Measurements from ENCODE around the gene VTCN1.

The VTCN1 gene

GRCh38 chr1:117237726-117238381 lies 27.1 kb upstream of the VTCN1 start:
- DNase-seq (ENCODE audit: insufficient read length, low spot score) = no peak
- TF ChIP-seq POLR2A (IDR thresholded peaks at IDR 0.05; ENCODE audit: low read depth, low read length) (no peak), TAF1 (IDR thresholded peaks at IDR 0.05; ENCODE audit: low read depth, low read length) (no peak), PAX5 (IDR thresholded peaks at IDR 0.05; ENCODE audit: insufficient read depth, low read length, severe bottlenecking) (no peak), POU2F2 (IDR thresholded peaks at IDR 0.05; ENCODE audit: low read depth, low read length) (no peak), POLR2AphosphoS5 (IDR thresholded peaks at IDR 0.05; ENCODE audit: low read depth, low read length) (no peak), SPI1 (IDR thresholded peaks at IDR 0.05; ENCODE audit: low read depth, low read length) (no peak)
- no peak for FAIRE-seq

- no peak for FAIRE-seq
- TF ChIP-seq POLR2AphosphoS5 (IDR thresholded peaks at IDR 0.05; ENCODE audit: low read depth, low read length) (no peak), PAX5 (IDR thresholded peaks at IDR 0.05; ENCODE audit: insufficient read depth, low read length, severe bottlenecking) (no peak), POLR2A (IDR thresholded peaks at IDR 0.05; ENCODE audit: low read depth, low read length) (no peak), POU2F2 (IDR thresholded peaks at IDR 0.05; ENCODE audit: low read depth, low read length) (no peak), SPI1 (IDR thresholded peaks at IDR 0.05; ENCODE audit: low read depth, low read length) (no peak), TAF1 (IDR thresholded peaks at IDR 0.05; ENCODE audit: low read depth, low read length) (no peak)
- DNase-seq (ENCODE audit: insufficient read length, low spot score) = no peak
Measured at GRCh38 chr1:117235863-117236465, 25.2 kb upstream of the VTCN1 start.

GRCh38 chr1:117232531-117232930 lies 21.8 kb upstream of the VTCN1 start:
- TF ChIP-seq POU2F2 (IDR thresholded peaks at IDR 0.05; ENCODE audit: low read depth, low read length) = no peak
- no peak for TF ChIP-seq PAX5 (IDR thresholded peaks at IDR 0.05; ENCODE audit: insufficient read depth, low read length, severe bottlenecking)
- TF ChIP-seq SPI1 (IDR thresholded peaks at IDR 0.05; ENCODE audit: low read depth, low read length) = no peak
- no peak for TF ChIP-seq POLR2AphosphoS5 (IDR thresholded peaks at IDR 0.05; ENCODE audit: low read depth, low read length)
- no peak for TF ChIP-seq POLR2A (IDR thresholded peaks at IDR 0.05; ENCODE audit: low read depth, low read length)
- no peak for TF ChIP-seq TAF1 (IDR thresholded peaks at IDR 0.05; ENCODE audit: low read depth, low read length)
- FAIRE-seq (no peak), DNase-seq (ENCODE audit: insufficient read length, low spot score) (no peak)

GRCh38 chr1:117231748-117232373 lies 21.1 kb upstream of the VTCN1 start:
- TF ChIP-seq POLR2AphosphoS5 (IDR thresholded peaks at IDR 0.05; ENCODE audit: low read depth, low read length) (no peak), POLR2A (IDR thresholded peaks at IDR 0.05; ENCODE audit: low read depth, low read length) (no peak), PAX5 (IDR thresholded peaks at IDR 0.05; ENCODE audit: insufficient read depth, low read length, severe bottlenecking) (no peak), TAF1 (IDR thresholded peaks at IDR 0.05; ENCODE audit: low read depth, low read length) (no peak), POU2F2 (IDR thresholded peaks at IDR 0.05; ENCODE audit: low read depth, low read length) (no peak), SPI1 (IDR thresholded peaks at IDR 0.05; ENCODE audit: low read depth, low read length) (no peak)
- no peak for FAIRE-seq
- DNase-seq (ENCODE audit: insufficient read length, low spot score) = no peak

DNA sequence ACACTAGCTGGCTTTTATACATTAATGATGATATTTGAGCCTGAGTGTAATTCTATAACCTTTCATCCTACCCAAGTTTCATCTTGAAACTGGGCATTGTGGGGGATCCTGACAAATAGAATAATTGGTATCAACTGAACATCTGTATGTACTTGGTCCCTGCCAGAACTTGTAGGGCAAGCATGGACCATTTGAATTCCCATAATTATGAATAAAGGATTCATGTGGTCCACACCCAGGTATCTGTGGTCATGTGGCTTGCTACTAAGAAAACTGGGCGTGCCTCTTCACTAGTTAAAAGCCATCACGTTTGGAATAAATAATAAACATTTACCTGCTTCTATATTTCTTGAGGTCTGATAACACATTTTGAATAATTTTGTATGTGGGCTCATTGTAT lies 20.6 kb upstream of the VTCN1 start:
- TF ChIP-seq POLR2A (IDR thresholded peaks at IDR 0.05; ENCODE audit: low read depth, low read length) (no peak), POLR2AphosphoS5 (IDR thresholded peaks at IDR 0.05; ENCODE audit: low read depth, low read length) (no peak), SPI1 (IDR thresholded peaks at IDR 0.05; ENCODE audit: low read depth, low read length) (no peak), TAF1 (IDR thresholded peaks at IDR 0.05; ENCODE audit: low read depth, low read length) (no peak), PAX5 (IDR thresholded peaks at IDR 0.05; ENCODE audit: insufficient read depth, low read length, severe bottlenecking) (no peak), POU2F2 (IDR thresholded peaks at IDR 0.05; ENCODE audit: low read depth, low read length) (no peak)
- FAIRE-seq = no peak
- no peak for DNase-seq (ENCODE audit: insufficient read length, low spot score)

DNA sequence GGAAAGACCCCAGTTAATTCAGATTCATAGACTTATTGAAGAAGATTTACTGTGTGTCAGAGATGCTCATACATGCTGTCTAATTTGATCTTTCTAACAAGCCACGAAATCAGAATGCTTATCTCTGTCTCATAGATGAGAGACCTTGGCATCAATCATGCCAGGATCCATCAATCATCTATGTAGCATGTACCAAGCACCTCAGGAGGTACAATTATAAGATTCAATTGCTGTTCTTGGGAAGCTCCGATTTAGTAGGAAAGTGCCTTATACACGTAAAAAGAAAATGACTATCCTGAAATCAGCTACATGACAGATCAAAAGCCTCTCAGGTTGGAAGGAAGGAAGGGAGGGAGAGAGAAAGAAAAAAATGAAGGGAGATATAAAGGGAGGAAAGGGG lies 18.5 kb upstream of the VTCN1 start:
- TF ChIP-seq POLR2A (IDR thresholded peaks at IDR 0.05; ENCODE audit: low read depth, low read length) (no peak), SPI1 (IDR thresholded peaks at IDR 0.05; ENCODE audit: low read depth, low read length) (no peak), POU2F2 (IDR thresholded peaks at IDR 0.05; ENCODE audit: low read depth, low read length) (no peak), POLR2AphosphoS5 (IDR thresholded peaks at IDR 0.05; ENCODE audit: low read depth, low read length) (no peak), TAF1 (IDR thresholded peaks at IDR 0.05; ENCODE audit: low read depth, low read length) (no peak), PAX5 (IDR thresholded peaks at IDR 0.05; ENCODE audit: insufficient read depth, low read length, severe bottlenecking) (no peak)
- FAIRE-seq (no peak), DNase-seq (ENCODE audit: insufficient read length, low spot score) (no peak)

DNA sequence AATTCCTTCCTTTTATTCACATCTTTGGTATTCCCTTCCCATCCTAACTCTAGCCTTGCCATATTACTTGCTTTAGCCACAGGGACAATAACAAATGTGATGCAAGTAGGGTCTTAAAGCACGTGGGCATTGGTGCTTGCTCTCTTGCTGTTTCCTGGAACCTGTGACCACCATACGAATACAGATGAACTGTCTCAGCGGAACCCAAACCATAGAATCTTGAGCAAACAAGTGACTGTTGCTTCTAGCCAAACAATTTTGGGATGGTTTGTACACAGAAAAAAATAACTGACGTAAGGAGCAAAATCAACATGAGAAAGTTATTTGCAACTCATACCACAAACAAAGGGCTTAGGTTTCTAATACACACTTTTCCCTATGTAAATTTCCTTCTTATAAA lies 15.2 kb upstream of the VTCN1 start:
- TF ChIP-seq POU2F2 (IDR thresholded peaks at IDR 0.05; ENCODE audit: low read depth, low read length) = no peak
- no peak for TF ChIP-seq SPI1 (IDR thresholded peaks at IDR 0.05; ENCODE audit: low read depth, low read length)
- TF ChIP-seq PAX5 (IDR thresholded peaks at IDR 0.05; ENCODE audit: insufficient read depth, low read length, severe bottlenecking) = no peak
- no peak for TF ChIP-seq POLR2AphosphoS5 (IDR thresholded peaks at IDR 0.05; ENCODE audit: low read depth, low read length)
- no peak for TF ChIP-seq TAF1 (IDR thresholded peaks at IDR 0.05; ENCODE audit: low read depth, low read length)
- no peak for DNase-seq (ENCODE audit: insufficient read length, low spot score)
- no peak for FAIRE-seq

DNA sequence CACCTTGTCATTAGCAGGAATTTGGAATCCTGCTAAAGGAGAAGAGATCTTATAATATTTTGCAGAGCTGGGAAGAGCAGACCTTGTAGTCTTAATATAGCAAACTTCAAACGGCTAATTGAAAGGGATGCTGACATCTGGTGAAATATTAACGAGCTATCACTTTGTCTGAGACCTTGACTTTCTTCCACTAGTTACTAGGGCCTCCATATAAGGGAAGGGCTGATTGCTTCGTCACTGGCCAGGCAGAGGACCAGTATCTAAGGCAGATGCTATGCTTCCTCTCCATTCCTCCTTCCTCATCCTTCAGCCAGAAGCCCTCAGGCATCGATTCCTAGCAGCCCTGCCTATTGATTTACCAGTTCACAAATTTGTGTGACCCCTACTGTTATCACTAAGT lies 6.0 kb upstream of the VTCN1 start:
- TF ChIP-seq TAF1 (IDR thresholded peaks at IDR 0.05; ENCODE audit: low read depth, low read length) = no peak
- TF ChIP-seq PAX5 (IDR thresholded peaks at IDR 0.05; ENCODE audit: insufficient read depth, low read length, severe bottlenecking) = no peak
- no peak for TF ChIP-seq SPI1 (IDR thresholded peaks at IDR 0.05; ENCODE audit: low read depth, low read length)
- no peak for TF ChIP-seq POU2F2 (IDR thresholded peaks at IDR 0.05; ENCODE audit: low read depth, low read length)
- no peak for TF ChIP-seq POLR2AphosphoS5 (IDR thresholded peaks at IDR 0.05; ENCODE audit: low read depth, low read length)
- no peak for TF ChIP-seq POLR2A (IDR thresholded peaks at IDR 0.05; ENCODE audit: low read depth, low read length)
- FAIRE-seq (no peak), DNase-seq (ENCODE audit: insufficient read length, low spot score) (no peak)

GRCh38 chr1:117215733-117216462 lies 5.2 kb upstream of the VTCN1 start:
- no peak for TF ChIP-seq POLR2A (IDR thresholded peaks at IDR 0.05; ENCODE audit: low read depth, low read length)
- TF ChIP-seq POLR2AphosphoS5 (IDR thresholded peaks at IDR 0.05; ENCODE audit: low read depth, low read length) = no peak
- TF ChIP-seq POU2F2 (IDR thresholded peaks at IDR 0.05; ENCODE audit: low read depth, low read length) = no peak
- TF ChIP-seq TAF1 (IDR thresholded peaks at IDR 0.05; ENCODE audit: low read depth, low read length) = no peak
- no peak for TF ChIP-seq SPI1 (IDR thresholded peaks at IDR 0.05; ENCODE audit: low read depth, low read length)
- TF ChIP-seq PAX5 (IDR thresholded peaks at IDR 0.05; ENCODE audit: insufficient read depth, low read length, severe bottlenecking) = no peak
- FAIRE-seq (no peak), DNase-seq (ENCODE audit: insufficient read length, low spot score) (no peak)
